GM21717 (cell line): ENCODE measurements around the gene ITPR3.

Source experiments
- ATAC-seq: cut with Tn5 transposase; IDR thresholded peaks from one replicate; pipeline ENCODE4 v1.9.1; 2021; ENCODE audit warnings: mild to moderate bottlenecking, moderate library complexity; ENCODE audit not compliant: unreplicated experiment

The ITPR3 gene

DNA sequence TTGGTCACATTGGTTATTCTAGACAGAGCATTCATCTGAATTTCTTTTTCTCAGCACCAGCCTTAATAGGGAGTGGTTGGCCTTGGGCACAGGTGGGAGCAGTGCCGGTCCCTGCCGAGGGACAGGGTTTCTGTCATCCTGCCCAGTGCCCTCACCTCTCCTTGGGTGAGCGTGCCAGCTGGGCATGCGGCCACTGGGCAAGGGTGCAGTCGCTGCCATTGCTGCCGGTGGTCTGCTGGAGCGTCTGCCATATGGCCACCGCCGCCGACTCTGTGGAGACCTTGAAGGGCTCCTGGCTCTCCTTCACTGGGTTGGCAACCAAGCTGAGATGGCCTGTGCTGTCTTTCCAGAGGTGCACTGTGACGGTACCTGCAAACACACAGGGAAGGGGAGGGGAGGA, 106.8 kb downstream of the ITPR3 start:
- ATAC-seq: no peak

DNA sequence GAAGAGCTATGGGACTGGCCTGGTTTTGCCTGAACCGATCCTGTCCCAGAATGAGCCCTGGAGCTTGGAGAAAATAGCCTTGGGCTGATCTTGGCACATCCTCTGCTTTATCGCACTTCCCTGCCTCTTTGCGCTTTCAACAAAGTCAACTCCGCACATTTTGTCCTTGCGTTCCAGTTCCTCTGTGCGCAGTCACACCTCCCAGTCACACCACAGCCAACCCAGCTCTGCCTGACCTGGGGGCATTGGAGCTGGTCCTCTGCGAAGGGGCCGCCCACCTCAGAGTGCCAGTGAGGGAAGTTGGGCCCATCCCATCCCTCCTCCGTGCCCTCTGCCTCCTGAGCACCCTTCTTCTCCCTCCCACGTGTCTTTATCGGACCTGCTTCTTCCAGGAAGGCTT, 107.3 kb downstream of the ITPR3 start:
- ATAC-seq: no peak

DNA sequence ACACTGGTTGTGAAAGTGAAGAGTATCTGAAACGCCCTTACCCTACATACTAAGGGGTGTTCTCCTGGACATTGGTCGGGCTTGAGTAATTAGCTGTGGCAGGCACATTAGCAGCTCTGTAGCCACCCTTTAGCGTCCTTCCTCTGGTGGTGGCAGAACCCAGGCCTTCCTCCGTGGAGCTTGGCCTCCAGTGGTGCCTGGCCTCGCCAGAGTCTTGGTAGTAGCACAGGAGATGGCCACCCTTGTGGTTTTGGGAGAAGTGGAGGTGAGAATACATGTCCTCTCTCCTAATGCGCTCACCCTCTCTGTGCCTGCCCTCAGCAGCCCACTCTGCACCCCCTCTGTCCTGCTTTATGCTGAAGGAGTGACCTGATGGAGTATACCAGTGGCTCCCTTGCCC, 107.9 kb downstream of the ITPR3 start:
- ATAC-seq: no peak

DNA sequence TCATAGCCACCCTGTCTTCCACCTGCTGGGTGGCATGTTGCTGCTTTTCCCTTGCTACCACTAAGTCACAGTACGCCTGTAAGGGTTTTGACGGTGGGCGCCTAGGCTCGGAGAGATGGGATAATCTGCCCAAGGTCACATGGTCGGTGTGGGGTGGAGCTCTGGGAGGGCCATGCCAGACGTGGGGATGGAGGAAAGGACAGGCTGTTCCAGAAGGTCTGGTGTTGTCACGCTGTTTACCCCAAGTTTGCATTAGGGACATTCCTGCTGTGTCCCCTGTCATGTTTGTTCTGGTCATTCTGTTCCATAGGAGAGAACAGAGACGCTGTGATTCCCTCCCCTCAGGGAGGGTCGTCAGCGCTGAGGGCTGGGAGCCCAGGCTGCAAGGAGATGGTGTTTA, 109.5 kb downstream of the ITPR3 start:
- no peak for ATAC-seq

DNA sequence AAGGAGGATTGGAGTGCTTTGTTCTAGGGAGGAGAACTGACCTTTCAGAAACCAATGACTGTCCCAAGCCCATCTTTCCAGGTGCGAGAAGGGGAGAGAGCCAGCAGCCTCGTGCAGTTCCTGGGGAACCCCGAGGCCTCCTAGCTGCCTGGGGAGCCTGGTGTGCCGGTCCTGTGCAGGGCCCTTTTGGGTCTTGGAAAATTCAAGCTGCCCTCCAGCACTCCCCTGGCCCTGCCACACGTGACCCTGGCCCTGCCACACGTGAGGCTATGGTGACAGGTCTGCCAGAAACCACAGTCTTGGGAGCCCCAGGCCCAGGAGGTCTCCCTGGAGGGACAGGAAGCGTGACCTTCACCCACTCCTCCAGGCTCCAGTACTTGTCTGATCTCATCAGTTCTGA, 109.9 kb downstream of the ITPR3 start:
- ATAC-seq: no peak

DNA sequence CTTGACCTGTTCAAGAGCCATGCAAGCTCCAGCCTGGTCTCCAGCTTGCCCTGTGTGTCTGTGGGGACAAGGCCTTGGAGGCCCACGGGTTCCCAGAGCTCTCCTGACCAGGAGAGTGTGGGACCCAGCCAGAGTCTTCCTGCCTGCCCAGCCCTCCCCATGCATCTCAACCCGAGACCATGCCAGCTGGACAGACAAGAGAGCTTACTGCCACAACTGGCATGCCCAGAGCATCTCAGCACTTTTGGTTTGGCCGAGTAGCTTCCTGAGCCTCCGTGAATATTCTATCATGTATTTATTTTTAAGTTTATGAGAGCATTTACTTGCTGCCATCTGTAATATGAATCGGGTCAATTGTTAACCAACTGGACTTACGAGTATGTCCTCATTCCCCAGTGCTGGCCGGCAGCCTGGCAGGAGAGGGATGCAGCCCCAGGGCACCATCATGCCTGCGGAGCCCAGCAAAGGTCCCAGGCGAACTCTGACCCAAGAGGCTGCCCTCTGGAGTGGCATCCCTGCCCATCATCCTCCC, 110.7 kb downstream of the ITPR3 start:
- ATAC-seq: no peak

DNA sequence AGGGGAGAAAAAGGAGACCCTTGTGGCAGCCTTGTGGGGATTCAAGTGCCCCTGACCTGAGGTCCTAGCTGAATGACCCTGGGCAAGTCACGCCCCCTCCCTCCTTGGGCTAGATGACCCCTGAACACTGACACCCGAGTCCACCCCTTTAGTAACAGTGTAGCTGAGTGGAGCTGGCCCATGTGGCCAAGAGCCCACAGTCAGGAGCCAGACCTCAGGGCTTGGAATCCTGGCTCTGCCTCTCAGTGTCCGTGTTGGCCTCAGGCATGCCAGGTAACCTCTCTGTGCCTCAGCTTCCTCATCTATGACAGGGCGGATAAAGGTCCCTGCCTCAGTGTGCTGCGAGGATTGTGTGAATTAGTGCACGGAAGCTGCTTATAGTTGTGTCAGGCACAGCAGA, 111.3 kb downstream of the ITPR3 start:
- ATAC-seq: no peak

DNA sequence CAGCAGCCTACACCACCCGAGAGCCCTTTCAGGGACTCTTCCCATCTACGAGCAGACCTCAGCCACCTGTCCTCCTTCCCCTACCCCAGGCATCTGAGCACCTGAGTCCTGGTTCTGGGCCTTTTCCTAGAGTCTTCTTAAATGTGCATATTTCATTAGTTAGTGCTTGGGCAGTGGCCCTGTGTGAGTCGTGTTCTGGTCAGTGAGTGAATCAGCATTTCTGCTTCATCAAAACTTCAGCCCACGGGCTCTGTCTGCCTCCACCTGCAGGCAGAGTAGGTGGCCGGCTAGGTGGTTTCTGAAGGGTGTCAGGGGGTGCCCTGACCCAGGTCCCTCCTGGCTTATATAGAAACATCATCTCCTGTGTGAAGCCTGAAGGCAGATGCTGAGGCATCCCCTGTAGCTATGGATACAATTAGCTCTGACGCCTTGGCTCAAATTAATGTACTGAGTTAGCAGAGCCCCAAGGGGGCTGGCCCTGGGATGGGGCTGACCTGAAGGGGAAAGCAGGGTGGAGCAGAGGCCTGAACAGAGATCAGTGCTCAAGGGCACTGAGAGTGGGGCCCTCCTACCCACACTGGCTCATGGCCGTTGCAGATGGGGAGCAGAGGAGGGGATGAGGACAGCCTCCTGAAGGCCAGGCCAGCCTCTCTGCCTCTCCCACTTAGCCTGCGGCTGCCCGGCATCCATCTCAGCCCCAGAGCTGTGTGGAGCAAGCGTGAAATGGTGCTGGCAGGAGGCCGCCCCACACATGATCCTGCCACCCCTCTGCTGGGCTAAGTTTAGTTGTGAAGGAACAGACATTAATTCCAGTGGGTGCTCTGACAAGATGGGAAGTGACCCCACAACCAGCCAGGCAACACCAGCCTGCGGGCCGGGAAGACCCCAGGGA, 111.9 kb downstream of the ITPR3 start:
- no peak for ATAC-seq

DNA sequence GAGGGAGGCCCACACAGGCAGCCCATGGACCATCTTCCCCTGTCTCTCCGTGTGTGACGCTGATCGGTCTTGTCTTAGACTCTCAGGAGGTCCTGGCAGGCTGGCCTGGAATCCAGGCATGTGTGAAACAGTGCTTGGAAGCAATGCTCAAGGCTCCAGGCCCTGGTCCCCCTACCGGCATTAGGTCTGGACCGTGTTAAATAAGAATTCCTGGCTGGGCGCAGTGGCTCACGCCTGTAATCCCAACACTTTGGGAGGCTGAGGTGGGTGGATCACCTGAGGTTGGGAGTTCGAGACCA, 112.5 kb downstream of the ITPR3 start:
- ATAC-seq: no peak

DNA sequence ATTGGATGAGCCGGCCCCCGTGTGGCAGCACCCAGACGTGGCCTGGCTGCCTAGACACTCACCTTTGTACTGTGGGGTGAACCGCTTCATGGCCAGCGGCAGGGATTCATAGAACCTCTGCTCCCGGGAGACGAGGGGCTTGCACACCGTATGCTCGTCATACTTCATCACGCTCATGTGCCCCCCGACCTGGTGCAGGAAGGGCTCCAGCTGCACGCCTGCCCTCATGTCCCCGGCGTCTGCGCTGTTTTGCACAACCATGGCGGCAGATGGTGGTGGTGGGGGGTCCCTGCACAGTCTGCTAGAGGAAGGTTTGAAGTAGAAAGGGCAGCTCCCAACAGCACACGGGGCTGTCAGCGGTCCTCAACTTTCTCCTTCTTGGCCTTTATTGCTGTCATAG, 114.1 kb downstream of the ITPR3 start:
- ATAC-seq: no peak

DNA sequence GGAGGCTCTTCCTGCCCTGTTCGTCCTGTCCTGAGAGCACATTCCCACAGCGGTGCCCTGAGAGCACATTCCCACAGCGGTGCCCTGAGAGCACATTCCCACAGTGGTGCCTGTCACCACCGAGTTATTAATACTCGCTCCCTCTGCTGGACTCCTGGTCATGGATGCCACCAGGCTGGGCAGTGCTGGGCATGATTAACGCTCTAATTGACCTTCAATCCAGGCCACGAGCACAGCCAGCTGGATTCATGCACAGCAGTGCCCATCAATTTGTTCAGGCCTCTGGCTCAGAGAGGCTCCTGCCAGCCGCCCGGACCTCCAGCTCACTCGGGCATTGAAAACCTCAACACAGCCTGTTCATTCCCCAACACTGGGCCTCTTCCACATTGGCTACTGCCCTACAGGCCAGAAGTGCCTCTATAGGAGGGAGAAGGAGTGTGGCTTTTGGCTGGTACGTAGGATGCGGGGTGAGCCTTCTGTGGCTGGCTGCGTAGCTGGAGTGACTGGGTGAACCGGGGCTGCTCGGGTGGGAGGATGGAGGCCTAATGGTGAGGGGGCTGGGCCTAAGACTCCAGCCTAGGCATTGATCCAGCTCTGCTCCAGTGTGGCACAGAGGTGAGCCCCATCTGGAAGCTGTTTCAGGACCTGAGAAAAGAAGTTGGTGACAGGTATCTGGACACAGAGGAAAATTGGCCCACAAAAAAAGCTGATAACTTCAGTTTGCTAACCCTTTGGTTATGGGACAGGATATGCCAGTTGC, 116.3 kb downstream of the ITPR3 start:
- no peak for ATAC-seq

DNA sequence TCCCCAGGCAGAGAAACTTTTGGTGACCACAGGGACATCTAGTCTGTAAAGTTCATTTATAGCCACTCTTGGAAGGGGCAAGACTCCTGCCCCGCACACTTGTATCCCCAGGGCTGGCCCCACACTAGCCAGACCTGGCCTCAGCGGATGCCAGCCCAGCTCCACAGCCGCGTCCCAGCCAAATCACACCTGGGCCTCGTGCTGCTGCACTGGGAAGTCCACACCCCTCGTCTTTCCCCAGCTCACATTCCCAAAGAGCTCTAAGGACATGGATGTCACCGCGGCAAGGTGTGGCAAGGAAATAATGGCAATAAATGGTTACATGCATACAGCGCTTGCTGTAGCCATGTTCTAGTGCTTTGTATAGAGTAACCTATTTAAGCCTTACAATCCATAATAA, 117.0 kb downstream of the ITPR3 start:
- ATAC-seq: no peak

DNA sequence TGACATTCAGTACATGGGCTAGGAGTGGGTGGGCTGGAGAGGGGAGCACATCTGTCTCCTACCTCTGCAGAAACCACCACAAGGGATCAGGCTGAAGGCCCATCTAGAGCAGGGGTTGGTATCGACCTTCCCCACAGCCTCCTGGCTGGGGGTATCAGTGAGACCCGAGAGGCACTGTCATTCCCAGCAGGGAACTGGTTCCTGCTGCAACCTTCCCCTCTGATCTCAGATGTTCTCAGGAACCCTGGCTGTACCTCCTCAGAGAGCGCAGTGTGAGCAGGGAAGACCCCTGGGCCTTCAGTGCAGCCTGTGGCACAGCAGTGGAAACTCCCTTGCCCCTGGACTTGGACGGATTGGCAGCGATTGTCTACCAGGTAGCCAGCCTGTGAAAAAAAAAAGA, 117.8 kb downstream of the ITPR3 start:
- ATAC-seq: no peak

DNA sequence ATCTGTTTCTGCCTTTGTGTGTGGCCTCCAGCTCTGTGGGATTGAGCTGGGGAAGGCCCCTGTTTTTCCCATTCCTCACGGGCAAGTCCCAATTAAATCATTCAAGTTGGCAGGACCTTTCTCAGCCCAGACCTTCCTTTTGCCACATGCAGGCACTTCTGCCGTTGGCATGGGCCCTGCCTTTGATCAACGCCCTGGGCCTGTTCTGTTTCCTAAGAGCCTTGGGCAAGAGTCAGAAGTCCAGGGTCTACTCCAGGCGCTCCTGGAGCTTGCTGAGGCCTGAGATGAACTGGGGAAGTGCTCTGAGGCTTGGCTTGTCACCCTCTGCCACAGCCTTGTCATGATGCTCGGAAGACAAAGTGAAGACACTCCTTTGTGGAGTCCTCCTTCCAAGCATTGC, 118.4 kb downstream of the ITPR3 start:
- no peak for ATAC-seq

DNA sequence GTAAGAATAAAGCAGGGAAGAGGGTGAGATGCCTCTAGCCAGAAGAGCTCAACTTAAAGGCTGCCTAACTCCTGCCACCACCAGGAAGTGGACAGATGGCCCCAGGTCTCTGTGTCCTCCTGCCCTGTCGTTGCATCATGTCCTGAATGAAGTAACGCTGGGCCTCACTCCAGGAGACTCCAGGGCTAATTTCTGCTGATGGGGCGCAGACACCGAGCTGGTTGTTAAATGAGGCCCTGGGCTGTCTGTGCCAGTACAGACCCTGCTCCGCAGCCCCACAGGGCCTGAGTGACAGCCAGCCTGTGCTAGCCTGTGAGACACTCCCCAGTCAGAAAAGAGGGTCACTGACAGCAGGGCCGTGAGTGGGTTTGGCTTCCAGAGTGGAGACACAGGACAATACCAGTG, 119.1 kb downstream of the ITPR3 start:
- no peak for ATAC-seq

DNA sequence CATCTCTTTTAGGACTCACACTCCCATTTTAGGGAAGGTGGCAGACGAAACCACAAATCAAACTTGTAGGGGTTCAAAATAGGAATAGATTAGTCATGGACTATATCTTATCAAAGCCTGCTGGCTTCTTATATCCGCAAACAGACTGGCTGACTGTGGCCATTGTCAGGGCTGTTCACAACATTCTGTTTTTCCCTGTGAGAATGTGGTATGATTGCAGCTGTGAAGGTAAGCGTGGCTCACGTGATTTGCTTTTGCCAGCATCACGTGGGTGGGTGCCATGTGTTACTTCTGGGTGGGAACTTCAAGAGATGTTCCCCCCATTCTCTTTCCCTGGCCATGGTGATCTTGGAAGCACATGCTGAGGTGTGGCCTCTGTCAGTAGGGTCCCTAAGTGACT, 119.7 kb downstream of the ITPR3 start:
- ATAC-seq: no peak

DNA sequence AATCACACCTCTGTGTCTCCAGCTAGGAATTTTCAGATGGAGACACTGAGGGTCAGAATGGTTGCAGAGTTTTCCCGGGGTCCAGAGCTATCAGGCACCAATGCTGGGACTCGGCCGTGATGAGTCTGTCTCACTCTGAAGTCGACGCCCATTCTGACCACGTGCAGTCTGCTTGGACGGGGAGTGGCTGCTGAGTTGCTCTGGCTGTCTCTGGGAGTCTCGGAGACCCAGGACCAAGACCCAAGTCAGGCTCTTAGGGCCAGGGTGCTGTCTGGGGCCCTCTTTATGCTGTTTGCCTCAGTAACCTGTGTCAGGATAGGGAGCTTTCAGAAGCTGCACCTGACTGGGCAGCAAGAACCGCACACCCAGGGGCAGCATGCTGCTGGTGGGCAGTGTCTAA, 121.0 kb downstream of the ITPR3 start:
- ATAC-seq: no peak

DNA sequence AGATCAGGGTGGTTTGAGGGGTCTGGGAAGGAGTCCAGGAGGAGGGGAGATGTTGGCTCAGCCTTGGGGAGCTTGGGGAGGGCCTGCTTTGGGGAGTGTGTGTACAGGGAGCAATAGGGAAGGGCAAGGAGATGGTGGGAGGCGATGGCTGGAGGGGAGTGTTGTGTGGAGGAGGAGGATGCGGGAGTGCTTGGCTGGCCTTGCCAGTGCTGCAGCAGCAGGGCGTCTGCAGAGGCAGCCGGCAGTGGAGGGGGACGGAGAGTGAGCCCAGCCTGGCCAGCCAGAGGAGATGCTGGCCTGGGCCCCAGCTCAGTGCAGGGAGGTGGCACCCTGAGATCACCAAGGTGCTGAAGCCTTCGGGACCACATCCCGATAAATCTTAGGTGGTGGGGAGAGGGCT, 121.7 kb downstream of the ITPR3 start:
- no peak for ATAC-seq

DNA sequence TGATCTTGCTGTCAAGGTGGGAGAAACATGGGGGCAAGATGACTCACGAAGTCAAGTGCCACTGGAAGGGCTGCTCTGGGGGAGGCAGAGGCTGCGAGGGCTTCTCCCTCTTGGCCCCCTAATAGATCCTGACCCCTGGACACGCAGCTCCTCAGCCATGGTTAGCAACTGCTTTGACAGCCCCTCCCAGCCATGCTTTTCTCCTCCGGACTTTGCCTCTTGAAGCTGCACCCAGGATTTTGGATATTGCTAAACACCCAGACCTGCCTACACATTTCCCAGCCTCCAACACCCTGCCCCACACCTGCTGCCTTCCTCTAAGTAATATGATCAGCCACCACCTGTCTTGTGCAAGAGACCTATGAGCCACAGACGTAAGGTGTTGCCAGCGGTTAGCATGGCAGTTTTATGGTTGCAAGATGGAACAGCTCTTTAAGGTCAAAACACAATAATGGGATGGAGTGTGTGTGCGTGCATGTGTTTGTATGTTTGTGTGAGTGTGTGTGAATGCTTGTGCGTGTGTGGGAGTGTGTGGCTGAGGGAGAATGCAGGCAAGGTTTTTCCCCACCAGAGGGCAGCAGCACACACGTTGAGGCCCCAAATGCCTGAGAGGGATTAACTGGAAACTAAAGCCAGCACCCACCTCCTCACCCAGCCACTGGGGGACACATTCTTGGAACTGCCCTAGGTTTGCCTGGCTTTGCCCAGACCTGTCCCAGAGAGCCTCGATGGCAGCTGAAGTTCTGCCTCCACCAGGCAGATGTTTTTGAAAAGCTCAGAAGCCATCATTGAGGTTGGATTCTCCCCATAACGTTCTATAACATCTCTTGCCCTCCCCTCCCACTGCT, 123.1 kb downstream of the ITPR3 start:
- no peak for ATAC-seq

DNA sequence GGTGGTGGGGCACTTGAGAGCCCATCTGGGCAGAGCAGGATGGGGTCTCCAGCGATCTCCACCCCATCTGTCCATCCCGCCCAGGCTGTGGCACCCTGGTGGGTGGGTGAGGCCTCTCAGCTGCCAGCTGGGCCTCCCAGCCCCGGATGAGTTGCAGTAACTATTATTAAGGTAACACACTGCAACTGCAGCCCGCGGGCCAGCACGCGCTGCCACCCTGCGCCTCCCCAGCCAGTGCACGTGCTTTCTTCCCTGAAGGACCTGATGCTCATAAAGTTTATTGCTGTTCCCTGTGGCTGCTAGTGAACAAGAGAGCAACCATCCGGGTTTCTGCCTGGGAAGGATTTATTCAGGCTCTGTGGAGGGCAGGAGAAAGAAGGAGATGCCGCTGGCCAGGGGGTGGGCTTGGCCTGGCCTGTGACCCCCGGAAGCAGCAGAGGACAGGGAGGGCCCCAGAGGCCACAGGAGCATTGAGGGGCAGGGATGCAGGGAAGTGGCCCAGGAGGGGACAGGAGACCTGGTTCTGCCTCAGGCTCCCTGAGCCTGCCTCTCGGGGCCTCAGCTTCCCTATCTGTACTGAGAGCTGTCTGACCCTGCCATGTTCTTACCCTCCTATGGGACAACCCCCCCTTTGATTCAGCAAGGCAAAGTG, 123.9 kb downstream of the ITPR3 start:
- ATAC-seq: no peak

DNA sequence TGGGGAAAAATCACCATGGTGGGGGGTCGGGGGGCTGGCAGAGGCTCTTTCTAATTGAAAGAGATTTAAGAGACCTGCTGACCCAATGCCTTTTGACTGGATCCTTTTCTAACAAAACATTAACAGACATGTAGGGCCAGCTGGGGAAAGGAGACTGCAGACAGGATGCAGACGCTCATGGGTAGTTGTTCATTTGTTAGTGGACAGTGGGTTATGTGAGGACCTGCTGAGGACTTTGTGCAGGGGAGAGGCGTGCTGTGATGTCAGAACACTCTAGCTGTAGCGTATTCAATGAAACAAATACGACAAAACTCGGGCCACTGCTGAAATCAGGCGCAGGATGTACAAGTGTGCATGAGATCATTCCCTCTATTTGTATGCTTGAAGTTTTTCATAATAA, 124.4 kb downstream of the ITPR3 start:
- no peak for ATAC-seq
